NT2/D1 (cell line): ENCODE data around the gene ZNF445.

Source experiments
- SUZ12 ChIP-seq: IDR thresholded peaks from 2 replicates; pipeline ENCODE4 v1.6.1; 2011; ENCODE audit not compliant: insufficient read length, insufficient read depth; ENCODE audit errors: extremely low read depth
- YY1 ChIP-seq: IDR thresholded peaks from 2 replicates; pipeline ENCODE4 v1.6.1; 2011; ENCODE audit not compliant: insufficient read length, insufficient read depth
- ZNF274 ChIP-seq: IDR thresholded peaks from 2 replicates; pipeline ENCODE4 v1.6.1; 2011; ENCODE audit warnings: mild to moderate bottlenecking, low read depth, low read length

GRCh38 chr3:44442596-44443309 is 34.7 kb downstream of the ZNF445 start:
- TF ChIP-seq ZNF274: no peak
- TF ChIP-seq YY1: no peak
- no peak for TF ChIP-seq SUZ12
